ENCODE results near the gene RFLNA.

GRCh38 chr12:124334976-124335375 lies 40.1 kb downstream of the RFLNA start:
- TF ChIP-seq CTCF (IDR thresholded peaks at IDR 0.05) (no peak), POLR2A (IDR thresholded peaks at IDR 0.05) (no peak)

Measured in lower leg skin (tissue), 3 donors.